ENCODE measurements around the gene ZNF512. TPM values are rescaled to one million over a fixed set of nuclear protein-coding genes. Genes with fewer than 3 reads are reported as not detected.

ZNF512 gene
- total and polyA plus RNA-seq, 2 of the 13 experiments (the other 11 are each of a cell fraction or from before 2014, with no cell fraction given) = 29.8 to 31.0 TPM

GRCh38 chr2:27582695-27583389 is at the start of gene ZNF512 (continued):
- TF ChIP-seq ZNF362 (CRISPR knock-in tag; IDR thresholded peaks at IDR 0.05; ENCODE audit: borderline replicate concordance) (no peak; the same call in 1 of the 2 replicates), JARID2 (CRISPR knock-in tag; IDR thresholded peaks at IDR 0.05; ENCODE audit: insufficient replicate concordance) (no peak), ZNF235 (CRISPR knock-in tag; IDR thresholded peaks at IDR 0.05; ENCODE audit: borderline replicate concordance) (peak; percentile 75; the same call in 1 of the 2 replicates), ZNF558 (CRISPR knock-in tag; IDR thresholded peaks at IDR 0.05; ENCODE audit: borderline replicate concordance) (no peak), ATF2 (CRISPR knock-in tag; IDR thresholded peaks at IDR 0.05) (no peak; the same call in 1 of the 2 replicates), GABPB1 (CRISPR knock-in tag; IDR thresholded peaks at IDR 0.05) (peak; percentile 97), BRD4 (CRISPR knock-in tag; IDR thresholded peaks at IDR 0.05) (no peak), ZNF33A (CRISPR knock-in tag; IDR thresholded peaks at IDR 0.05; ENCODE audit: borderline replicate concordance) (no peak), SATB2 (CRISPR knock-in tag; IDR thresholded peaks at IDR 0.05) (no peak), ZNF615 (CRISPR knock-in tag; IDR thresholded peaks at IDR 0.05; ENCODE audit: borderline replicate concordance) (no peak), ZNF597 (CRISPR knock-in tag; IDR thresholded peaks at IDR 0.05) (no peak), ZFP36L1 (CRISPR knock-in tag; IDR thresholded peaks at IDR 0.05) (peak; percentile 52; the same call in 1 of the 2 replicates), ZNF276 (CRISPR knock-in tag; IDR thresholded peaks at IDR 0.05; ENCODE audit: low read depth) (0 out of 2 replicates have a peak, but pooled peaks have one; percentile 43), ZSCAN31 (CRISPR knock-in tag; IDR thresholded peaks at IDR 0.05; ENCODE audit: low read depth) (0 out of 2 replicates have a peak, but pooled peaks have one; percentile 85), DMAP1 (CRISPR knock-in tag; IDR thresholded peaks at IDR 0.05) (peak; percentile 80; the same call in 1 of the 2 replicates), CHD2 (IDR thresholded peaks at IDR 0.05; ENCODE audit: low read depth, low read length) (no peak), SIN3A (IDR thresholded peaks at IDR 0.05; ENCODE audit: borderline replicate concordance, low read depth, low read length) (peak; percentile 94; the same call in 1 of the 2 replicates), SPEN (CRISPR knock-in tag; IDR thresholded peaks at IDR 0.05; ENCODE audit: low read depth) (peak; percentile 91), ZNF138 (CRISPR knock-in tag; IDR thresholded peaks at IDR 0.05; ENCODE audit: low read depth) (0 out of 2 replicates have a peak, but pooled peaks have one; percentile 74), NCOR1 (IDR thresholded peaks at IDR 0.05; ENCODE audit: borderline replicate concordance, low read length) (no peak; the same call in 1 of the 2 replicates), CBX1 (IDR thresholded peaks at IDR 0.05; ENCODE audit: low read depth) (no peak), NFATC3 (CRISPR knock-in tag; IDR thresholded peaks at IDR 0.05) (no peak)
- TF ChIP-seq, protein P1, sequence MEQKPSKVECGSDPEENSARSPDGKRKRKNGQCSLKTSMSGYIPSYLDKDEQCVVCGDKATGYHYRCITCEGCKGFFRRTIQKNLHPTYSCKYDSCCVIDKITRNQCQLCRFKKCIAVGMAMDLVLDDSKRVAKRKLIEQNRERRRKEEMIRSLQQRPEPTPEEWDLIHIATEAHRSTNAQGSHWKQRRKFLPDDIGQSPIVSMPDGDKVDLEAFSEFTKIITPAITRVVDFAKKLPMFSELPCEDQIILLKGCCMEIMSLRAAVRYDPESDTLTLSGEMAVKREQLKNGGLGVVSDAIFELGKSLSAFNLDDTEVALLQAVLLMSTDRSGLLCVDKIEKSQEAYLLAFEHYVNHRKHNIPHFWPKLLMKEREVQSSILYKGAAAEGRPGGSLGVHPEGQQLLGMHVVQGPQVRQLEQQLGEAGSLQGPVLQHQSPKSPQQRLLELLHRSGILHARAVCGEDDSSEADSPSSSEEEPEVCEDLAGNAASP (CRISPR knock-in tag; IDR thresholded peaks at IDR 0.05; ENCODE audit: borderline replicate concordance) = peak; percentile 76; the same call in 1 of the 2 replicates
